K562 (cell line): ENCODE data around the gene BTN3A1.

Source experiments
- CTCF ChIP-seq, 3 experiments: IDR thresholded peaks in 2 of 3; conservative IDR thresholded peaks in 1 of 3; 2 replicates each; pipeline ENCODE4 v1.5.1; 2011 to 2012; ENCODE audit warnings: low read length in 3 of 3, mild to moderate bottlenecking in 3 of 3, control low read depth in 2 of 3, improper control_type of control experiment in 1 of 3, inconsistent platforms in 1 of 3, low read depth in 1 of 3, mixed read lengths in 1 of 3, moderate library complexity in 1 of 3; ENCODE audit not compliant: insufficient read depth in 2 of 3
- NR2F6 ChIP-seq: fragments of 450-650 bp; formaldehyde crosslinking; IDR thresholded peaks from 2 replicates; pipeline ENCODE4 v1.4.0; 2020; ENCODE audit warnings: mild to moderate bottlenecking
- NR3C1 ChIP-seq: sonication (generic); formaldehyde crosslinking; IDR thresholded peaks from 2 replicates; pipeline ENCODE4 v1.8.1; 2022; ENCODE audit warnings: missing genetic modification reagents
- POLR2A ChIP-seq: fragments of 450-650 bp; conservative IDR thresholded peaks from 2 replicates; pipeline ENCODE4 v1.6.1; 2016

- TF ChIP-seq CTCF (IDR thresholded peaks at IDR 0.05 in 2 of 3, conservative IDR thresholded peaks at IDR 0.05 in 1 of 3; ENCODE audit: insufficient read depth in 2 of 3, low read depth in 1 of 3, low read length in 3 of 3), result no peak
- no peak for TF ChIP-seq POLR2A
- no peak for TF ChIP-seq NR3C1
- TF ChIP-seq NR2F6, result no peak
These were observed 10.9 kb downstream of the BTN3A1 start for GRCh38 chr6:26412954-26413353.
